Liver (tissue), 9 donors: ENCODE data around the gene KCNJ11. TPM values are rescaled to one million over a fixed set of nuclear protein-coding genes. Genes with fewer than 3 reads are reported as not detected.

Experiments used
- DNase-seq: peaks from one replicate; pipeline ENCODE4 v3.0.0-alpha.2; 2017; ENCODE audit warnings: low spot score
- H3K27ac ChIP-seq, 2 donors: one replicate each; pipeline ENCODE4 v1.7.0; 2013; ENCODE audit warnings: inconsistent platforms in 2 of 2, low read length in 2 of 2, control low read depth in 1 of 2, low read depth in 1 of 2, mild to moderate bottlenecking in 1 of 2
- H3K27me3 ChIP-seq, 4 donors: one replicate each; pipeline versions ENCODE4 v1.6.1 to v1.7.0; 2013; ENCODE audit warnings: low read length in 3 of 4, inconsistent platforms in 1 of 4, mild to moderate bottlenecking in 1 of 4, moderate library complexity in 1 of 4; ENCODE audit not compliant: control insufficient read depth in 4 of 4, insufficient read depth in 4 of 4
- H3K36me3 ChIP-seq, 4 donors: one replicate each; pipeline versions ENCODE4 v1.6.1 to v1.7.0; 2013; ENCODE audit warnings: low read length in 3 of 4, mild to moderate bottlenecking in 3 of 4, low read depth in 1 of 4, moderate library complexity in 1 of 4; ENCODE audit not compliant: control insufficient read depth in 4 of 4, insufficient read depth in 3 of 4
- H3K4me1 ChIP-seq, 4 donors: one replicate each; pipeline versions ENCODE4 v1.6.1 to v1.7.0; 2013; ENCODE audit warnings: low read length in 3 of 4, mild to moderate bottlenecking in 3 of 4, moderate library complexity in 1 of 4; ENCODE audit not compliant: control insufficient read depth in 4 of 4, insufficient read depth in 4 of 4
- H3K4me3 ChIP-seq, 3 donors: one replicate each; pipeline versions ENCODE4 v1.6.1 to v1.7.0; 2013; ENCODE audit warnings: low read length in 3 of 3, control low read depth in 1 of 3, low read depth in 1 of 3, mild to moderate bottlenecking in 1 of 3
- H3K9ac ChIP-seq, 2 donors: one replicate each; pipeline ENCODE4 v1.7.0; 2013; ENCODE audit warnings: low read length in 2 of 2, mild to moderate bottlenecking in 2 of 2, moderate library complexity in 2 of 2, control low read depth in 1 of 2, low read depth in 1 of 2
- H3K9me3 ChIP-seq, 4 donors: one replicate each; pipeline versions ENCODE4 v1.6.1 to v1.7.0; 2013; ENCODE audit warnings: low read length in 3 of 4; ENCODE audit not compliant: control insufficient read depth in 4 of 4
- FOXA1 ChIP-seq: IDR thresholded peaks from 2 replicates; pipeline ENCODE4 v1.6.1; 2016; ENCODE audit warnings: antibody characterized with exemption
- FOXA2 ChIP-seq: IDR thresholded peaks from 2 replicates; pipeline ENCODE4 v1.6.1; 2016; ENCODE audit warnings: antibody characterized with exemption
- HNF4A ChIP-seq, 2 donors: conservative IDR thresholded peaks; 2 replicates each; pipeline ENCODE4 v1.6.1; 2016; ENCODE audit warnings: antibody characterized with exemption in 2 of 2, mild to moderate bottlenecking in 2 of 2
- JUND ChIP-seq, 2 donors: IDR thresholded peaks; 2 replicates each; pipeline ENCODE4 v1.6.1; 2016; ENCODE audit warnings: antibody characterized with exemption in 2 of 2
- MAX ChIP-seq: IDR thresholded peaks from 2 replicates; pipeline ENCODE4 v1.6.1; 2016; ENCODE audit warnings: antibody characterized with exemption
- REST ChIP-seq: IDR thresholded peaks from 2 replicates; pipeline ENCODE4 v1.6.1; 2016; ENCODE audit warnings: antibody characterized with exemption, mild to moderate bottlenecking
- RXRA ChIP-seq, 2 donors: IDR thresholded peaks; 2 replicates each; pipeline ENCODE4 v1.6.1; 2017 to 2018; ENCODE audit warnings: antibody characterized with exemption in 2 of 2, mild to moderate bottlenecking in 1 of 2
- SP1 ChIP-seq: IDR thresholded peaks from 2 replicates; pipeline ENCODE4 v1.6.1; 2018; ENCODE audit warnings: antibody characterized with exemption, mild to moderate bottlenecking
- TAF1 ChIP-seq: conservative IDR thresholded peaks from 2 replicates; pipeline ENCODE4 v1.6.1; 2016; ENCODE audit warnings: antibody characterized with exemption, mild to moderate bottlenecking
- YY1 ChIP-seq: IDR thresholded peaks from 2 replicates; pipeline ENCODE4 v1.6.1; 2016; ENCODE audit warnings: antibody characterized with exemption, mild to moderate bottlenecking
- ZBTB33 ChIP-seq: IDR thresholded peaks from 2 replicates; pipeline ENCODE4 v1.6.1; 2016; ENCODE audit warnings: antibody characterized with exemption
- WGBS: extraction: QIAGEN DNeasy Blood & Tissue Kit; methylation state at CpG from one replicate; pipeline ENCODE4 v1.1.7; 2013; 5-methylcytosine and 5-hydroxymethylcytosine counted together
- polyA plus RNA-seq, 2 donors: library from polyadenylated mRNA; stranded (reverse) in 1 of 2; unstranded in 1 of 2; fragments of 200-250 nt in 1 of 2; fragments of >200 nt in 1 of 2; fragmentation: Nextera tagmentation in 1 of 2; extraction: Ambion mirVana in 1 of 2; gene quantifications; one replicate each; pipeline versions ENCODE4 v1.2.1 to v1.2.3, GENCODE V29; 2013 to 2015
- total RNA-seq, 2 donors: library from RNA; depleted of rRNA; stranded (reverse); fragments of >200 nt; gene quantifications; one replicate each; pipeline ENCODE4 v1.2.3, GENCODE V29; 2014
- donor health status: healthy.
- donor health status: healthy.
- donor health status: healthy.
- donor health status: healthy.
- donor health status: healthy.

The KCNJ11 gene
- total and polyA plus RNA-seq, 4 donors: 0.28 to 1.1 (median 0.75) TPM; not detected in 1

- no peaks in the 10 kb centered on the region for H3K36me3 ChIP-seq
- H3K4me1 ChIP-seq: no peaks in the 10 kb centered on the region
- DNase-seq: no peak
- 92% methylated on average over 22 of the region's 22 CpGs for WGBS
- no peak overlapping the region for H3K27ac ChIP-seq
- H3K27me3 ChIP-seq: no peaks in the 10 kb centered on the region
- TF ChIP-seq HNF4A (conservative IDR thresholded peaks at IDR 0.05): no peak
- no peak for TF ChIP-seq ZBTB33
- no peak for TF ChIP-seq YY1
- no peak for TF ChIP-seq TAF1
- TF ChIP-seq MAX: no peak
- no peak for TF ChIP-seq JUND (IDR thresholded peaks at IDR 0.05)
- TF ChIP-seq FOXA1: no peak
- no peak for TF ChIP-seq SP1
- no peak for TF ChIP-seq FOXA2
- no peaks in the 10 kb centered on the region for H3K9me3 ChIP-seq
- H3K4me3 ChIP-seq: no peak overlapping the region
- H3K9ac ChIP-seq: no peak overlapping the region
Measured at GRCh38 chr11:17396598-17397310, 8.3 kb upstream of the KCNJ11 start.

GRCh38 chr11:17395978-17396377, 7.5 kb upstream of the KCNJ11 start:
- Histone ChIP-seq H3K4me3 (no peak overlapping the region), H3K27ac (no peak overlapping the region), H3K4me1 (no peaks in the 10 kb centered on the region), H3K9ac (no peak overlapping the region), H3K27me3 (no peaks in the 10 kb centered on the region), H3K9me3 (no peaks in the 10 kb centered on the region), H3K36me3 (no peaks in the 10 kb centered on the region)
- no peak for DNase-seq
- no peak for TF ChIP-seq REST
- WGBS: 89% methylated on average over 6 of the region's 6 CpGs

DNA sequence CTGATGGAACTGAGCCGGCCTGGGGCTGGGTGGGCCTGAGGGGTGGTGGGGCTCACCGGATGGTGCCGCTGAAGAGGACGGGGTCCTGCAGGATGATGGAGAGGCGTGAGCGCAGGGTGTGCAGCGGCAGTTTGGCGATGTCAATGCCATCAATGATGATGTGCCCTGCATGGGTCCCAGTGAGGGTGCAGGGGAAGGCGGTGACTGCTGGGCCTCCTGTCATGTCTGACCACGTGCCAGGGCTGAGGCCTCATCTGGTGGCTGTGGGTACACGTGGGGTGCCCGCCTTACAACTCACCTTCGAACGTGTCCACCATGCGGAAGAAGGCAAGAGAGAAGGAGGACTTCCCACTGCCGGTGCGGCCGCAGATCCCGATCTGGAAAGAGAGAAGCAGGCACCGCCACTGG, 7.1 kb upstream of the KCNJ11 start:
- Histone ChIP-seq H3K4me1 (no peaks in the 10 kb centered on the region), H3K4me3 (no peak overlapping the region), H3K9me3 (no peaks in the 10 kb centered on the region), H3K27ac (no peak overlapping the region), H3K9ac (no peak overlapping the region), H3K27me3 (no peaks in the 10 kb centered on the region), H3K36me3 (no peaks in the 10 kb centered on the region)
- 93% methylated on average over 20 of the region's 20 CpGs for WGBS
- DNase-seq: no peak
- TF ChIP-seq RXRA (IDR thresholded peaks at IDR 0.05) (no peak), TAF1 (no peak)
